Measurements from ENCODE around the gene CCL22.

DNA sequence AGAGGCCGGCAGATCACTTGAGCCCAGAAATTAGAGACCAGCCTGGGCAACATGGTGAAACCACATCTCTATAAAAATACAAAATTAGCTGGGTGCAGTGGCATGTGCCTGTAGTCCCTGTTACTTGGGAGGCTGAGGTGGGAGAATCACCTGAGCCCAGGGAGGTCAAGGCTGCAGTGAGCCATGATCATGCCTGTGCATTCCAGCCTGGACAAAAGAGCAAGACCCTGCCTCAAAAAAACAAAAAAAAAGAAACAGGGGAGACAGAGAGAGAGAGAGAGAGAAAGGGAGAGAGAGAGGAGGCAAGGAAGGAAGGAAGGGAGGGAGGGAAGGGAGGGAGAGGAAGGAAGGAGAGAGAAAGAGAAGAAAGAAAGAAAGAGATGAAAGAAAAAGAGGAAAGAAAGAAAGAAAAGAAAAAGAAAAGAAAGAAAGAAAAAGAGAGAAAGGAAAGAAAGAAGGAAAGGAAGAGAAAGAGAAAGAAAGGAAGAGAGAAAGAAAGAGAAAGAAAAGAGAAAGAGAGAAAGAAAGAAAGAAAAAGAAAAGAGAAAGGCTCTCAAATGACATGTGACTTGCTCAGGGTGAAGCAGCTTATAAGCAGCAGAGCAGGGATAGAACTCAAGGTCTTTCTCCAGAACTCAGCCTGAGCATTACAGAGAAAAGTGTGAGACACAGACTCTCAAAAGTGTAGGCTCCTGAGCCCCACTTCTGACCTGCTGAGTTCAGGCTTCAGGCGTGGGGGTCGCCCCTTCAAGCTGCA lies 29.2 kb downstream of the CCL22 start:
- TF ChIP-seq, protein P1, sequence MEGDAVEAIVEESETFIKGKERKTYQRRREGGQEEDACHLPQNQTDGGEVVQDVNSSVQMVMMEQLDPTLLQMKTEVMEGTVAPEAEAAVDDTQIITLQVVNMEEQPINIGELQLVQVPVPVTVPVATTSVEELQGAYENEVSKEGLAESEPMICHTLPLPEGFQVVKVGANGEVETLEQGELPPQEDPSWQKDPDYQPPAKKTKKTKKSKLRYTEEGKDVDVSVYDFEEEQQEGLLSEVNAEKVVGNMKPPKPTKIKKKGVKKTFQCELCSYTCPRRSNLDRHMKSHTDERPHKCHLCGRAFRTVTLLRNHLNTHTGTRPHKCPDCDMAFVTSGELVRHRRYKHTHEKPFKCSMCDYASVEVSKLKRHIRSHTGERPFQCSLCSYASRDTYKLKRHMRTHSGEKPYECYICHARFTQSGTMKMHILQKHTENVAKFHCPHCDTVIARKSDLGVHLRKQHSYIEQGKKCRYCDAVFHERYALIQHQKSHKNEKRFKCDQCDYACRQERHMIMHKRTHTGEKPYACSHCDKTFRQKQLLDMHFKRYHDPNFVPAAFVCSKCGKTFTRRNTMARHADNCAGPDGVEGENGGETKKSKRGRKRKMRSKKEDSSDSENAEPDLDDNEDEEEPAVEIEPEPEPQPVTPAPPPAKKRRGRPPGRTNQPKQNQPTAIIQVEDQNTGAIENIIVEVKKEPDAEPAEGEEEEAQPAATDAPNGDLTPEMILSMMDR (IDR thresholded peaks at IDR 0.05; ENCODE audit: low read length) = no peak
- no peak for TF ChIP-seq EZH2 (optimal IDR thresholded peaks at IDR 0.05; ENCODE audit: low read depth, low read length)

All from MM.1S (cell line).